HepG2 (cell line): ENCODE data around the gene C16orf54. TPM values are rescaled to one million over a fixed set of nuclear protein-coding genes. Genes with fewer than 3 reads are reported as not detected.
A peak's percentile ranks its signal among the peaks of the same experiment; 100 is the strongest.

ENCODE experiments used
- AGO2 ChIP-seq: fragments of 200-400 bp; formaldehyde crosslinking; optimal IDR thresholded peaks from 2 replicates; pipeline ENCODE3; 2017; ENCODE audit warnings: mild to moderate bottlenecking, low read depth, low read length, moderate library complexity
- ARID2 ChIP-seq: sonication (generic); formaldehyde crosslinking; IDR thresholded peaks from 2 replicates; pipeline ENCODE4 v1.8.1; 2022; ENCODE audit warnings: mild to moderate bottlenecking, missing genetic modification reagents, borderline replicate concordance
- MXI1 ChIP-seq: IDR thresholded peaks from 3 replicates; pipeline ENCODE4 v1.6.1; 2012; ENCODE audit warnings: low read depth, low read length, inconsistent platforms, borderline replicate concordance
- MYC ChIP-seq: sonication (generic); formaldehyde crosslinking; IDR thresholded peaks from 2 replicates; pipeline ENCODE4 v1.9.0; 2021; ENCODE audit warnings: missing genetic modification reagents, borderline replicate concordance
- NFRKB ChIP-seq: fragments of 450-650 bp; IDR thresholded peaks from 2 replicates; pipeline ENCODE4 v1.6.1; 2017
- NONO ChIP-seq, 2 experiments: fragments of 450-650 bp in 1 of 2; sonication (generic) in 1 of 2; formaldehyde crosslinking in 1 of 2; IDR thresholded peaks in 1 of 2; conservative IDR thresholded peaks in 1 of 2; 2 replicates each; pipeline versions ENCODE4 v1.6.1 to v1.8.0; 2017 to 2022; ENCODE audit warnings: mild to moderate bottlenecking in 1 of 2, missing genetic modification reagents in 1 of 2, moderate library complexity in 1 of 2
- SALL2 ChIP-seq: sonication (generic); formaldehyde crosslinking; IDR thresholded peaks from 2 replicates; pipeline ENCODE4 v1.8.1; 2023; ENCODE audit warnings: mild to moderate bottlenecking, missing genetic modification reagents, inconsistent platforms
- ZNF451 ChIP-seq: sonication (generic); formaldehyde crosslinking; IDR thresholded peaks from 2 replicates; pipeline ENCODE4 v1.5.0; 2020; ENCODE audit warnings: mild to moderate bottlenecking, missing genetic modification reagents
- ZNF564 ChIP-seq: sonication (generic); formaldehyde crosslinking; IDR thresholded peaks from 2 replicates; pipeline ENCODE4 v1.8.1; 2023; ENCODE audit warnings: mild to moderate bottlenecking, missing genetic modification reagents
- ZNF775 ChIP-seq: sonication (generic); formaldehyde crosslinking; IDR thresholded peaks from 2 replicates; pipeline ENCODE4 v1.4.0; 2020; ENCODE audit warnings: missing genetic modification reagents, mild to moderate bottlenecking, moderate library complexity, borderline replicate concordance
- polyA plus RNA-seq, 8 experiments: library from polyadenylated mRNA; depleted of rRNA in 3 of 8; stranded (reverse) in 7 of 8; unstranded in 1 of 8; fragments of >200 nt; fragmentation: Illumina TruSeq in 4 of 8; extraction: Trizol in 4 of 8; gene quantifications; 2 replicates each; pipeline versions ENCODE4 v1.2.1 to v1.2.3, GENCODE V29; 2011 to 2016; ENCODE audit warnings: low read depth in 4 of 8, missing spikeins in 1 of 8, mixed read lengths in 1 of 8; ENCODE audit not compliant: insufficient read depth in 1 of 8
- total RNA-seq, 5 experiments: library from RNA; depleted of rRNA; stranded (reverse); fragments of >200 nt; fragmentation: Illumina TruSeq; extraction: Trizol; gene quantifications; 2 replicates each; pipeline ENCODE4 v1.2.3, GENCODE V29; 2016; ENCODE audit warnings: low read depth in 1 of 5
- TF ChIP-seq, protein P1 (sequence below): IDR thresholded peaks from 2 replicates; pipeline ENCODE4 v1.6.1; 2016
- TF ChIP-seq, protein P2 (sequence below): sonication (generic); formaldehyde crosslinking; IDR thresholded peaks from 2 replicates; pipeline ENCODE4 v1.8.0; 2022; ENCODE audit warnings: mild to moderate bottlenecking, missing genetic modification reagents, borderline replicate concordance
- TF ChIP-seq, protein P3 (sequence below): IDR thresholded peaks from 2 replicates; pipeline ENCODE4 v1.6.1; 2016; ENCODE audit warnings: low read depth, missing genetic modification reagents, missing compliant biosample characterization
- TF ChIP-seq, protein P4 (sequence below): sonication (generic); formaldehyde crosslinking; IDR thresholded peaks from 2 replicates; pipeline ENCODE4 v1.5.0; 2020; ENCODE audit warnings: missing genetic modification reagents
- TF ChIP-seq, protein P5 (sequence below): sonication (generic); formaldehyde crosslinking; IDR thresholded peaks from 2 replicates; pipeline ENCODE4 v1.4.0; 2020; ENCODE audit warnings: missing genetic modification reagents, borderline replicate concordance

Gene C16orf54
- total and polyA plus RNA-seq, 2 of the 13 experiments (the other 11 are each of a cell fraction or from before 2014, with no cell fraction given) = not detected

DNA sequence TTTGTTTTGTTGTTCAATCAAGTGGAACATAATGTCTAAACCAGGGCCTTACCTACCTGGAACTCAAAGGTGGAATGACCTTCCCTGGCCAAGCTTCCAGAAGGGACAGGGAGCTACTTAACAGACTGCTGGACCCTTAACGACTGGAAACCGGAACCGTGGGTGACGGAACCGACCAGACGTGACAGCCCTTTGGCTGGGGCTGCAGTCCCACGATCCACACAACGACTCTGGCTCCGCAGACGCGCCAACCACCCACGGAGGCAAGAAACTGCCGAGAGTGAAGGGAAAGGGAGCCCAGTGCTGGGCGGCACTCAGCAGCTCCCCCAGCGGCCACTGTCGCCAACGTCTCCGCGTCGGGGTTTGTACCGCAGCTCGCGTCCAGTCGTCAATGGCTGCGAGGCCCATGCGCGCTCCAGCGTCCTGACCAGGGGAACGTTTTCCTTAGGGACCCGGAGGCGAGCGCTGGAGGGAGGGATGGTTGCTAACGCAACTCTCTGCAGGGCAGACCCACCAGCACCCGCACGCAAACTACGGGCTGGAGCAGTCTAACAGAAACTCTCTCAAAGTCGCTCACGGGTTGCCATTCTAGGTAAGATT, 39.2 kb upstream of the C16orf54 start (continued):
- TF ChIP-seq, protein P1, sequence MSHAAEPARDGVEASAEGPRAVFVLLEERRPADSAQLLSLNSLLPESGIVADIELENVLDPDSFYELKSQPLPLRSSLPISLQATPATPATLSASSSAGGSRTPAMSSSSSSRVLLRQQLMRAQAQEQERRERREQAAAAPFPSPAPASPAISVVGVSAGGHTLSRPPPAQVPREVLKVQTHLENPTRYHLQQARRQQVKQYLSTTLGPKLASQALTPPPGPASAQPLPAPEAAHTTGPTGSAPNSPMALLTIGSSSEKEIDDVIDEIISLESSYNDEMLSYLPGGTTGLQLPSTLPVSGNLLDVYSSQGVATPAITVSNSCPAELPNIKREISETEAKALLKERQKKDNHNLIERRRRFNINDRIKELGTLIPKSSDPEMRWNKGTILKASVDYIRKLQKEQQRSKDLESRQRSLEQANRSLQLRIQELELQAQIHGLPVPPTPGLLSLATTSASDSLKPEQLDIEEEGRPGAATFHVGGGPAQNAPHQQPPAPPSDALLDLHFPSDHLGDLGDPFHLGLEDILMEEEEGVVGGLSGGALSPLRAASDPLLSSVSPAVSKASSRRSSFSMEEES (CRISPR knock-in tag) = 0 out of 2 replicates have a peak, but pooled peaks have one; percentile 32
- no peak for TF ChIP-seq ZNF564 (CRISPR knock-in tag)
- TF ChIP-seq ZNF775 (CRISPR knock-in tag) = no peak
- peak; percentile 56; the same call in 1 of the 2 replicates for TF ChIP-seq MYC (CRISPR knock-in tag)
- TF ChIP-seq, protein P2, sequence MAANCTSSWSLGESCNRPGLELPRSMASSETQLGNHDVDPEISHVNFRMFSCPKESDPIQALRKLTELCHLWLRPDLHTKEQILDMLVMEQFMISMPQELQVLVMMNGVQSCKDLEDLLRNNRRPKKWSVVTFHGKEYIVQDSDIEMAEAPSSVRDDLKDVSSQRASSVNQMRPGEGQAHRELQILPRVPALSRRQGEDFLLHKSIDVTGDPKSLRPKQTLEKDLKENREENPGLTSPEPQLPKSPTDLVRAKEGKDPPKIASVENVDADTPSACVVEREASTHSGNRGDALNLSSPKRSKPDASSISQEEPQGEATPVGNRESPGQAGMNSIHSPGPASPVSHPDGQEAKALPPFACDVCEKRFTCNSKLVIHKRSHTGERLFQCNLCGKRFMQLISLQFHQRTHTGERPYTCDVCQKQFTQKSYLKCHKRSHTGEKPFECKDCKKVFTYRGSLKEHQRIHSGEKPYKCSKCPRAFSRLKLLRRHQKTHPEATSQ (CRISPR knock-in tag) = no peak
- TF ChIP-seq, protein P3, sequence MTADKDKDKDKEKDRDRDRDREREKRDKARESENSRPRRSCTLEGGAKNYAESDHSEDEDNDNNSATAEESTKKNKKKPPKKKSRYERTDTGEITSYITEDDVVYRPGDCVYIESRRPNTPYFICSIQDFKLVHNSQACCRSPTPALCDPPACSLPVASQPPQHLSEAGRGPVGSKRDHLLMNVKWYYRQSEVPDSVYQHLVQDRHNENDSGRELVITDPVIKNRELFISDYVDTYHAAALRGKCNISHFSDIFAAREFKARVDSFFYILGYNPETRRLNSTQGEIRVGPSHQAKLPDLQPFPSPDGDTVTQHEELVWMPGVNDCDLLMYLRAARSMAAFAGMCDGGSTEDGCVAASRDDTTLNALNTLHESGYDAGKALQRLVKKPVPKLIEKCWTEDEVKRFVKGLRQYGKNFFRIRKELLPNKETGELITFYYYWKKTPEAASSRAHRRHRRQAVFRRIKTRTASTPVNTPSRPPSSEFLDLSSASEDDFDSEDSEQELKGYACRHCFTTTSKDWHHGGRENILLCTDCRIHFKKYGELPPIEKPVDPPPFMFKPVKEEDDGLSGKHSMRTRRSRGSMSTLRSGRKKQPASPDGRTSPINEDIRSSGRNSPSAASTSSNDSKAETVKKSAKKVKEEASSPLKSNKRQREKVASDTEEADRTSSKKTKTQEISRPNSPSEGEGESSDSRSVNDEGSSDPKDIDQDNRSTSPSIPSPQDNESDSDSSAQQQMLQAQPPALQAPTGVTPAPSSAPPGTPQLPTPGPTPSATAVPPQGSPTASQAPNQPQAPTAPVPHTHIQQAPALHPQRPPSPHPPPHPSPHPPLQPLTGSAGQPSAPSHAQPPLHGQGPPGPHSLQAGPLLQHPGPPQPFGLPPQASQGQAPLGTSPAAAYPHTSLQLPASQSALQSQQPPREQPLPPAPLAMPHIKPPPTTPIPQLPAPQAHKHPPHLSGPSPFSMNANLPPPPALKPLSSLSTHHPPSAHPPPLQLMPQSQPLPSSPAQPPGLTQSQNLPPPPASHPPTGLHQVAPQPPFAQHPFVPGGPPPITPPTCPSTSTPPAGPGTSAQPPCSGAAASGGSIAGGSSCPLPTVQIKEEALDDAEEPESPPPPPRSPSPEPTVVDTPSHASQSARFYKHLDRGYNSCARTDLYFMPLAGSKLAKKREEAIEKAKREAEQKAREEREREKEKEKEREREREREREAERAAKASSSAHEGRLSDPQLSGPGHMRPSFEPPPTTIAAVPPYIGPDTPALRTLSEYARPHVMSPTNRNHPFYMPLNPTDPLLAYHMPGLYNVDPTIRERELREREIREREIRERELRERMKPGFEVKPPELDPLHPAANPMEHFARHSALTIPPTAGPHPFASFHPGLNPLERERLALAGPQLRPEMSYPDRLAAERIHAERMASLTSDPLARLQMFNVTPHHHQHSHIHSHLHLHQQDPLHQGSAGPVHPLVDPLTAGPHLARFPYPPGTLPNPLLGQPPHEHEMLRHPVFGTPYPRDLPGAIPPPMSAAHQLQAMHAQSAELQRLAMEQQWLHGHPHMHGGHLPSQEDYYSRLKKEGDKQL (CRISPR knock-in tag) = 0 out of 2 replicates have a peak, but pooled peaks have one; percentile 56
- TF ChIP-seq ZNF451 (CRISPR knock-in tag) = 0 out of 2 replicates have a peak, but pooled peaks have one; percentile 58
- no peak for TF ChIP-seq NONO (IDR thresholded peaks at IDR 0.05)
- no peak for TF ChIP-seq NONO (CRISPR knock-in tag; conservative IDR thresholded peaks at IDR 0.05)
- TF ChIP-seq, protein P4, sequence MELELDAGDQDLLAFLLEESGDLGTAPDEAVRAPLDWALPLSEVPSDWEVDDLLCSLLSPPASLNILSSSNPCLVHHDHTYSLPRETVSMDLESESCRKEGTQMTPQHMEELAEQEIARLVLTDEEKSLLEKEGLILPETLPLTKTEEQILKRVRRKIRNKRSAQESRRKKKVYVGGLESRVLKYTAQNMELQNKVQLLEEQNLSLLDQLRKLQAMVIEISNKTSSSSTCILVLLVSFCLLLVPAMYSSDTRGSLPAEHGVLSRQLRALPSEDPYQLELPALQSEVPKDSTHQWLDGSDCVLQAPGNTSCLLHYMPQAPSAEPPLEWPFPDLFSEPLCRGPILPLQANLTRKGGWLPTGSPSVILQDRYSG (CRISPR knock-in tag) = no peak
- no peak for TF ChIP-seq ARID2 (CRISPR knock-in tag)
- no peak for TF ChIP-seq AGO2
- TF ChIP-seq SALL2 = no peak
- TF ChIP-seq MXI1 = 0 out of 3 replicates have a peak, but pooled peaks have one; percentile 39
- TF ChIP-seq, protein P5, sequence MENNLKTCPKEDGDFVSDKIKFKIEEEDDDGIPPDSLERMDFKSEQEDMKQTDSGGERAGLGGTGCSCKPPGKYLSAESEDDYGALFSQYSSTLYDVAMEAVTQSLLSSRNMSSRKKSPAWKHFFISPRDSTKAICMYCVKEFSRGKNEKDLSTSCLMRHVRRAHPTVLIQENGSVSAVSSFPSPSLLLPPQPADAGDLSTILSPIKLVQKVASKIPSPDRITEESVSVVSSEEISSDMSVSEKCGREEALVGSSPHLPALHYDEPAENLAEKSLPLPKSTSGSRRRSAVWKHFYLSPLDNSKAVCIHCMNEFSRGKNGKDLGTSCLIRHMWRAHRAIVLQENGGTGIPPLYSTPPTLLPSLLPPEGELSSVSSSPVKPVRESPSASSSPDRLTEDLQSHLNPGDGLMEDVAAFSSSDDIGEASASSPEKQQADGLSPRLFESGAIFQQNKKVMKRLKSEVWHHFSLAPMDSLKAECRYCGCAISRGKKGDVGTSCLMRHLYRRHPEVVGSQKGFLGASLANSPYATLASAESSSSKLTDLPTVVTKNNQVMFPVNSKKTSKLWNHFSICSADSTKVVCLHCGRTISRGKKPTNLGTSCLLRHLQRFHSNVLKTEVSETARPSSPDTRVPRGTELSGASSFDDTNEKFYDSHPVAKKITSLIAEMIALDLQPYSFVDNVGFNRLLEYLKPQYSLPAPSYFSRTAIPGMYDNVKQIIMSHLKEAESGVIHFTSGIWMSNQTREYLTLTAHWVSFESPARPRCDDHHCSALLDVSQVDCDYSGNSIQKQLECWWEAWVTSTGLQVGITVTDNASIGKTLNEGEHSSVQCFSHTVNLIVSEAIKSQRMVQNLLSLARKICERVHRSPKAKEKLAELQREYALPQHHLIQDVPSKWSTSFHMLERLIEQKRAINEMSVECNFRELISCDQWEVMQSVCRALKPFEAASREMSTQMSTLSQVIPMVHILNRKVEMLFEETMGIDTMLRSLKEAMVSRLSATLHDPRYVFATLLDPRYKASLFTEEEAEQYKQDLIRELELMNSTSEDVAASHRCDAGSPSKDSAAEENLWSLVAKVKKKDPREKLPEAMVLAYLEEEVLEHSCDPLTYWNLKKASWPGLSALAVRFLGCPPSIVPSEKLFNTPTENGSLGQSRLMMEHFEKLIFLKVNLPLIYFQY (CRISPR knock-in tag) = 0 out of 2 replicates have a peak, but pooled peaks have one; percentile 37
- no peak for TF ChIP-seq NFRKB
